Thoracic aorta (tissue), 2 donors: ENCODE measurements around the gene CTDP1. TPM values are rescaled to one million over a fixed set of nuclear protein-coding genes. Genes with fewer than 3 reads are reported as not detected.

Source experiments
- ATAC-seq: fragments of 150-250 bp; one replicate; pipeline ENCODE4 v1.8.0; 2017; ENCODE audit warnings: low read depth; ENCODE audit not compliant: insufficient number of reproducible peaks, low FRiP score
- DNase-seq: peaks from one replicate; pipeline ENCODE4 v3.0.0-alpha.2; 2020; ENCODE audit warnings: low spot score
- H3K27ac ChIP-seq, 2 donors: fragments of 200-600 bp; sonication (generic); 1 replicate in 1 of 2; 2 replicates in 1 of 2; pipeline ENCODE4 v1.5.1; 2016; ENCODE audit warnings: mild to moderate bottlenecking in 2 of 2, moderate library complexity in 2 of 2
- H3K27me3 ChIP-seq: fragments of 200-600 bp; sonication (generic); replicated peaks from 2 replicates; pipeline ENCODE4 v1.6.0; 2016; ENCODE audit warnings: mild to moderate bottlenecking; ENCODE audit not compliant: insufficient read depth
- H3K36me3 ChIP-seq: fragments of 200-600 bp; sonication (generic); one replicate; pipeline ENCODE4 v1.5.1; 2016
- H3K4me1 ChIP-seq, 2 donors: fragments of 200-600 bp; sonication (generic); 1 replicate in 1 of 2; 2 replicates in 1 of 2; pipeline versions ENCODE4 v1.5.1 to v1.6.0; 2016; ENCODE audit warnings: low read depth in 2 of 2, mild to moderate bottlenecking in 1 of 2; ENCODE audit not compliant: control insufficient read depth in 1 of 2
- H3K4me3 ChIP-seq: fragments of 200-600 bp; sonication (generic); 2 replicates; pipeline ENCODE4 v1.5.1; 2016; ENCODE audit warnings: mild to moderate bottlenecking
- H3K9me3 ChIP-seq: fragments of 200-600 bp; sonication (generic); 2 replicates; pipeline ENCODE4 v1.5.1; 2016
- total RNA-seq, 2 donors: library from RNA; depleted of rRNA; stranded (reverse); fragments of >200 nt; gene quantifications; one replicate each; pipeline versions ENCODE4 v1.1.0 to v1.2.3, GENCODE V29; 2016
- TF ChIP-seq, protein P1 (sequence below): fragments of 200-600 bp; sonication (generic); IDR thresholded peaks from one replicate; pipeline ENCODE4 v1.5.1; 2019; ENCODE audit warnings: antibody characterized with exemption

CTDP1 gene
- total RNA-seq, 2 donors from 2014 or later = 25.0 to 28.0 TPM

DNA sequence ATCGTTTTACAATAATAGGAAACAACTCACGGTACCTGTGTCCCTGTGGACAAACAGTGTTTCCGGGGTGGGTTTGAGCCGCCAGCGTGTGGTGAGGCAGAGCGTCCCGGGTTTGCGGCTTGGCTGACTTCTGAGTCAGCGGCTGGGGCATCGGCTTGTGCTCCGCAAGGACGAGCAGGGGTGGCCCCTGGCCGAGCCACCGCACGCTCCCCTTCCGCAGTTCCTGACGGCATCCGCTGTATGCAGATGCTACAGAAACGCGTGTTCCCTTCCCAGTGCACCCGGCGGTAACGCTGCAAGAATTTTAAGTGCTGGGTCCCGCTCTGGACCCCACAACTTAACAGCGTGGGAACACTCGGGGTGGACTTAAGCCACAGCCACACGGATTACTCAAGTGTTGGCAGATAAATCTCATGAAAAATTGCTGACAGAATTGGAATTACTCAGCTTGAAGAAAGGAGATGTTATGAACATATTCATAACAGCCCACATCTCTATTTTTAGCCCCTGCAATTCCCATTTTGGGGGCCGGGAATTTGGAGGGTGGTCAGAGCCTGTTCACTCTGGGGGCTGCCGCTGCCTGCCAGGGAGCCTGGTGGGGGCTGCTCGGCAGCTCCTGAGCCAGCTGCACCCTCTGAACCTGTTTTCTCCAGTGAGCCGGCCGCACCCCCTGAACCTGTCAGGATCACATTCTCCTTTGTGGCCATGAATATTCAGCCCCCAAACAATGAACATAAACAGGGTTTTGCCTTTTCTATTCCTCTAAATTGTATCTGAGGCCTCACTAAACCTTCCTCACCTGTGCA, 105.6 kb downstream of the CTDP1 start:
- Histone ChIP-seq H3K4me3 (no peak overlapping the region), H3K27me3 (no peaks in the 10 kb centered on the region), H3K36me3 (no peaks in the 10 kb centered on the region), H3K4me1 (peaks cover 0 to 8% of the 10 kb centered on the region in 2 donors), H3K27ac (no peak overlapping the region), H3K9me3 (no peaks in the 10 kb centered on the region)
- no peak for DNase-seq
- ATAC-seq = no peak
- TF ChIP-seq, protein P1, sequence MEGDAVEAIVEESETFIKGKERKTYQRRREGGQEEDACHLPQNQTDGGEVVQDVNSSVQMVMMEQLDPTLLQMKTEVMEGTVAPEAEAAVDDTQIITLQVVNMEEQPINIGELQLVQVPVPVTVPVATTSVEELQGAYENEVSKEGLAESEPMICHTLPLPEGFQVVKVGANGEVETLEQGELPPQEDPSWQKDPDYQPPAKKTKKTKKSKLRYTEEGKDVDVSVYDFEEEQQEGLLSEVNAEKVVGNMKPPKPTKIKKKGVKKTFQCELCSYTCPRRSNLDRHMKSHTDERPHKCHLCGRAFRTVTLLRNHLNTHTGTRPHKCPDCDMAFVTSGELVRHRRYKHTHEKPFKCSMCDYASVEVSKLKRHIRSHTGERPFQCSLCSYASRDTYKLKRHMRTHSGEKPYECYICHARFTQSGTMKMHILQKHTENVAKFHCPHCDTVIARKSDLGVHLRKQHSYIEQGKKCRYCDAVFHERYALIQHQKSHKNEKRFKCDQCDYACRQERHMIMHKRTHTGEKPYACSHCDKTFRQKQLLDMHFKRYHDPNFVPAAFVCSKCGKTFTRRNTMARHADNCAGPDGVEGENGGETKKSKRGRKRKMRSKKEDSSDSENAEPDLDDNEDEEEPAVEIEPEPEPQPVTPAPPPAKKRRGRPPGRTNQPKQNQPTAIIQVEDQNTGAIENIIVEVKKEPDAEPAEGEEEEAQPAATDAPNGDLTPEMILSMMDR = no peak

DNA sequence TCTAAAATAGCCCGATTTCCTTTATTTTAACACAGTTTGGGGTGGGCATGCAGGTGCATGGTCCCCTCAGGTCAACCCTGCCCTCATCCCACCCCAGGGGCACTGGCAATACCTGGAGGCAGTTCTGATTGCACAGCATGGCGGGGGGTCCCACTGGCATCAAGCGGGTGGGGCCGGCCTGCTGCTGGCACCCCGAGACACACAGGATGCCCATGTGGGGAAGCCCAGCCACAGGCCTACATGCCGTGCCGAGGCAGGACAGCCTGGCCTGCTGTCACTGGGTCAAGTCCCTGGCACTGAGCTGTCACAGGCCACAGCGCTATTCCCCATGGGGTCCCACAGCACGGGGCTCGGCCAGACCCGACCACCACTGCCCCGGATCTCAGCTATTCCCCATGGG, 106.2 kb downstream of the CTDP1 start:
- peaks cover 0 to 8% of the 10 kb centered on the region in 2 donors for H3K4me1 ChIP-seq
- ATAC-seq = no peak
- H3K27me3 ChIP-seq = no peaks in the 10 kb centered on the region
- H3K27ac ChIP-seq = no peak overlapping the region
- TF ChIP-seq, protein P1 = no peak
- no peak for DNase-seq
- no peaks in the 10 kb centered on the region for H3K9me3 ChIP-seq
- no peaks in the 10 kb centered on the region for H3K36me3 ChIP-seq
- H3K4me3 ChIP-seq = no peak overlapping the region

DNA sequence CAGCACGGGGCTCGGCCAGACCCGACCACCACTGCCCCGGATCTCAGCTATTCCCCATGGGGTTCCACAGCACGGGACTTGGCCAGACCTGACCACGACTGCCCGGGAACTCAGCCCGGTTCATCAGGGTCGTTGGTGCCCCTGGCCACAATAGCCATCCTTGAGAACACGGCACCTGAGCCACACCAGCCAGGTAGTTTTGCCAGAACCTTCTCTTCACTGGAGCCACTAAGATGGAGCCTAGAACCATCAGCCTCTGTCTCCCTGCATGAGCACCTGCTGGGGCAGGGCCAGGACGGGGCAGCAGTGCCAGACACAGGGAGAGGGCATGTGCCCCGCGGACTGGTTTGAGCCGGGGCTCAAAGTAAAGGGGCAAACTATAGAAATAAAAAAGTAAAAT, 106.7 kb downstream of the CTDP1 start:
- no peaks in the 10 kb centered on the region for H3K27me3 ChIP-seq
- no peak overlapping the region for H3K27ac ChIP-seq
- no peak for ATAC-seq
- DNase-seq = no peak
- no peaks in the 10 kb centered on the region for H3K9me3 ChIP-seq
- peaks cover 0 to 8% of the 10 kb centered on the region in 2 donors for H3K4me1 ChIP-seq
- TF ChIP-seq, protein P1 = no peak
- no peak overlapping the region for H3K4me3 ChIP-seq
- no peaks in the 10 kb centered on the region for H3K36me3 ChIP-seq

DNA sequence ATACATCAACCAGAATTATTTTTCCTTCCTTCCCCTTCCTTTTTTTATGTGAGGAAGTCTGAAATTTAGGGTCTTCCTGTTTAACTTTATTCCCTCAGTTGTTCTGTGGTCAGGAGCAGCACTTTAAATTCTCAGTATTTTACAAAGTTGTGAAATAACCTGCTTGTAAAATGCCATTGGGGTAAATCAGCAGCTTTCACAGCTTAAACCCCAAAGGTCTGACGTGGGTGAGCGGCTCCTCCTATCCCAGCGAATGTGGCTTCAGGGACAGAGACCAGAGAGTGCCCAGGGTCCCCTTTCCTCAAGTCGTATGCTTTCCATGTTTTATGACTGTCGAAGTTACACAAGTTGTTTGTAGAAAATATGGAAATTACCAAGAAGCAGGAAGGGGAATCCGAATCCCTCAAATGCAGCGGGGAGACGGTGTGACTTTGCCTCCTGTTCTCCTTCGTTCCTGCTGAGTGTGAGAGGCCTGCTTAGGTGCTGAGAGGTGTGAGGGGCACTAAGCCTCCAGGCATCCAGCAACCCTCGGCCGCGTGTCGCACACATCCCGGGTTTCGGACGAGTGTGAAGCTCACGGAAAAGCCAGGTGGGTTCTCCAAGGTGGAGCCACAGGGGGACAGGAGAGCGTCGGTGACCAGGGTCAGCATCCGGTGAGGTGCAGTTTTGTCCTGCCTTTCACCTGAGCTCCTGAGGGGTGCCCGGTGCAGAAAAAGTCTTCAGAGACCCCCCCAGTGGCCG, 107.4 kb downstream of the CTDP1 start:
- H3K9me3 ChIP-seq = no peaks in the 10 kb centered on the region
- H3K27ac ChIP-seq = no peak overlapping the region
- DNase-seq (no peak), ATAC-seq (no peak)
- no peaks in the 10 kb centered on the region for H3K36me3 ChIP-seq
- H3K4me3 ChIP-seq = no peak overlapping the region
- H3K4me1 ChIP-seq = peaks cover 0 to 8% of the 10 kb centered on the region in 2 donors
- TF ChIP-seq, protein P1 = no peak
- H3K27me3 ChIP-seq = no peaks in the 10 kb centered on the region

DNA sequence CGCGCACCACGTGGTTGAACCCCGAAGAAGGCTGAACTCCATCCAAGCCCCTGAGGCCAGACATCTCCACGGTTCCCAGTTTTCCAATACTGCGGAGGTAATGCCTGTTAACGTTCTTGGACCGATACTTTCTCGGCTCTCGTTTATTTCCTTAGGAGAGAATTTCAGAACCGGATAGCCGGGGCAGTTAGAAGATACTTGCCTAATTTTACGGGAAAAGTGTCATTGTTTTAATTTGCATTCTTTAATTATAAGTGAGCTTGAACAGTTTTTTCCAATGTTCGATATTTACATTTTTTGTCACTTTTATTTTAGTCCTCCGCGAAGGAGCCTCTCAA, 107.9 kb downstream of the CTDP1 start:
- TF ChIP-seq, protein P1 = no peak
- H3K4me1 ChIP-seq = peaks cover 0 to 8% of the 10 kb centered on the region in 2 donors
- DNase-seq (no peak), ATAC-seq (no peak)
- H3K4me3 ChIP-seq = peak overlapping the region; percentile 29
- no peak overlapping the region for H3K27ac ChIP-seq
- no peaks in the 10 kb centered on the region for H3K27me3 ChIP-seq
- no peaks in the 10 kb centered on the region for H3K9me3 ChIP-seq
- H3K36me3 ChIP-seq = no peaks in the 10 kb centered on the region
